WTC11 (cell line): Measurements from ENCODE around the gene CTNNA1. TPM values are rescaled to one million over a fixed set of nuclear protein-coding genes. Genes with fewer than 3 reads are reported as not detected.

Experiments used
- ATAC-seq: fragments of 200-7000 bp; cut with Tn5 transposase; 2 replicates; pipeline ENCODE4 v1.10.0; 2021; ENCODE audit warnings: mild to moderate bottlenecking, moderate library complexity
- CTCF ChIA-PET: fragments of 300-600 bp; sonication (Branson Sonifier 250); formaldehyde crosslinking; loops from one replicate; lab custom pipeline; 2021; ENCODE audit warnings: antibody characterized with exemption; lab: Charles Lee
- POLR2A ChIA-PET: fragments of 350-600 bp; sonication (Branson Sonifier 250); formaldehyde crosslinking; loops from one replicate; lab custom pipeline; 2021; ENCODE audit warnings: antibody characterized with exemption; lab: Charles Lee
- DNase-seq: peaks from one replicate; pipeline ENCODE4 v3.0.0; 2021; ENCODE audit warnings: low spot score
- H3K27ac Mint-ChIP-seq: 2 replicates; pipeline ENCODE4 v1.8.0; 2021; ENCODE audit warnings: mixed read lengths
- H3K27me3 Mint-ChIP-seq: 2 replicates; pipeline ENCODE4 v1.8.0; 2021; ENCODE audit warnings: low read depth, mild to moderate bottlenecking, moderate library complexity, mixed read lengths
- H3K36me3 Mint-ChIP-seq: 2 replicates; pipeline ENCODE4 v1.8.0; 2021; ENCODE audit warnings: mixed read lengths
- H3K4me1 Mint-ChIP-seq: 2 replicates; pipeline ENCODE4 v1.8.0; 2022; ENCODE audit warnings: mixed read lengths
- H3K4me3 Mint-ChIP-seq: 2 replicates; pipeline ENCODE4 v1.8.0; 2021; ENCODE audit warnings: mild to moderate bottlenecking, moderate library complexity, mixed read lengths
- H3K9me3 Mint-ChIP-seq: 2 replicates; pipeline ENCODE4 v1.8.0; 2021; ENCODE audit warnings: mixed read lengths
- CBFB ChIP-seq: sonication (generic); formaldehyde crosslinking; IDR thresholded peaks from 2 replicates; pipeline ENCODE4 v1.8.1; 2022; ENCODE audit warnings: mild to moderate bottlenecking, low read depth, missing genetic modification reagents
- ESRRA ChIP-seq: sonication (generic); formaldehyde crosslinking; IDR thresholded peaks from 2 replicates; pipeline ENCODE4 v1.8.1; 2022; ENCODE audit warnings: mild to moderate bottlenecking, missing genetic modification reagents, borderline replicate concordance
- FOXJ3 ChIP-seq: sonication (generic); formaldehyde crosslinking; IDR thresholded peaks from 2 replicates; pipeline ENCODE4 v1.9.0; 2021; ENCODE audit warnings: missing genetic modification reagents, mild to moderate bottlenecking, borderline replicate concordance
- IRF2 ChIP-seq: sonication (generic); formaldehyde crosslinking; IDR thresholded peaks from 2 replicates; pipeline ENCODE4 v1.8.0; 2022; ENCODE audit warnings: low read depth, missing genetic modification reagents, borderline replicate concordance
- MYBL2 ChIP-seq: sonication (generic); formaldehyde crosslinking; IDR thresholded peaks from 2 replicates; pipeline ENCODE4 v1.8.1; 2023; ENCODE audit warnings: mild to moderate bottlenecking, moderate library complexity, missing genetic modification reagents
- NFE2L1 ChIP-seq: sonication (generic); formaldehyde crosslinking; IDR thresholded peaks from 2 replicates; pipeline ENCODE4 v1.8.1; 2023; ENCODE audit warnings: missing genetic modification reagents
- OVOL2 ChIP-seq: fragments of 250-450 bp; sonication (Bioruptor Pico); IDR thresholded peaks from 2 replicates; pipeline ENCODE4 v1.9.0; 2021; ENCODE audit warnings: mild to moderate bottlenecking, borderline replicate concordance
- RELA ChIP-seq: sonication (generic); formaldehyde crosslinking; IDR thresholded peaks from 2 replicates; pipeline ENCODE4 v1.8.1; 2022; ENCODE audit warnings: missing genetic modification reagents, mild to moderate bottlenecking, borderline replicate concordance
- RORB ChIP-seq: fragments of 250-450 bp; sonication (Bioruptor Pico); IDR thresholded peaks from 2 replicates; pipeline ENCODE4 v1.9.0; 2021; ENCODE audit warnings: mild to moderate bottlenecking
- SMAD3 ChIP-seq: sonication (generic); formaldehyde crosslinking; IDR thresholded peaks from 2 replicates; pipeline ENCODE4 v1.8.0; 2022; ENCODE audit warnings: missing genetic modification reagents, mild to moderate bottlenecking, borderline replicate concordance
- SOX15 ChIP-seq: fragments of 250-450 bp; sonication (Bioruptor Pico); IDR thresholded peaks from 2 replicates; pipeline ENCODE4 v1.9.0; 2021; ENCODE audit warnings: mild to moderate bottlenecking
- TCF7 ChIP-seq: sonication (generic); formaldehyde crosslinking; IDR thresholded peaks from 2 replicates; pipeline ENCODE4 v1.8.0; 2022; ENCODE audit warnings: mild to moderate bottlenecking, low read depth, missing genetic modification reagents, moderate library complexity
- TEAD1 ChIP-seq: sonication (generic); formaldehyde crosslinking; IDR thresholded peaks from 2 replicates; pipeline ENCODE4 v1.8.0; 2022; ENCODE audit warnings: mild to moderate bottlenecking, missing genetic modification reagents
- TP53 ChIP-seq: sonication (generic); formaldehyde crosslinking; IDR thresholded peaks from 2 replicates; pipeline ENCODE4 v1.8.1; 2023; ENCODE audit warnings: mild to moderate bottlenecking, missing genetic modification reagents
- ZNF396 ChIP-seq: fragments of 250-450 bp; sonication (Bioruptor Pico); IDR thresholded peaks from 2 replicates; pipeline ENCODE4 v1.8.0; 2021; ENCODE audit warnings: mild to moderate bottlenecking, moderate library complexity, borderline replicate concordance
- ZNF423 ChIP-seq: fragments of 250-450 bp; sonication (Bioruptor Pico); IDR thresholded peaks from 2 replicates; pipeline ENCODE4 v2.1.2; 2022; ENCODE audit warnings: mild to moderate bottlenecking, moderate library complexity
- total RNA-seq: library from RNA; stranded (reverse); gene quantifications from 3 replicates; pipeline ENCODE4 v1.2.3, GENCODE V29; 2021
- TF ChIP-seq, protein P1 (sequence below): fragments of 250-450 bp; sonication (Bioruptor Pico); IDR thresholded peaks from 2 replicates; pipeline ENCODE4 v1.9.0; 2021; ENCODE audit warnings: mild to moderate bottlenecking, borderline replicate concordance
- TF ChIP-seq, protein P2 (sequence below): sonication (generic); formaldehyde crosslinking; IDR thresholded peaks from 2 replicates; pipeline ENCODE4 v1.8.1; 2022; ENCODE audit warnings: low read depth, mild to moderate bottlenecking, moderate library complexity, missing genetic modification reagents, borderline replicate concordance
- TF ChIP-seq, protein P3 (sequence below): sonication (generic); formaldehyde crosslinking; IDR thresholded peaks from 2 replicates; pipeline ENCODE4 v1.8.1; 2023; ENCODE audit warnings: mild to moderate bottlenecking, missing genetic modification reagents

Gene CTNNA1
- total RNA-seq, 1 experiment from 2014 or later: 309 TPM

DNA sequence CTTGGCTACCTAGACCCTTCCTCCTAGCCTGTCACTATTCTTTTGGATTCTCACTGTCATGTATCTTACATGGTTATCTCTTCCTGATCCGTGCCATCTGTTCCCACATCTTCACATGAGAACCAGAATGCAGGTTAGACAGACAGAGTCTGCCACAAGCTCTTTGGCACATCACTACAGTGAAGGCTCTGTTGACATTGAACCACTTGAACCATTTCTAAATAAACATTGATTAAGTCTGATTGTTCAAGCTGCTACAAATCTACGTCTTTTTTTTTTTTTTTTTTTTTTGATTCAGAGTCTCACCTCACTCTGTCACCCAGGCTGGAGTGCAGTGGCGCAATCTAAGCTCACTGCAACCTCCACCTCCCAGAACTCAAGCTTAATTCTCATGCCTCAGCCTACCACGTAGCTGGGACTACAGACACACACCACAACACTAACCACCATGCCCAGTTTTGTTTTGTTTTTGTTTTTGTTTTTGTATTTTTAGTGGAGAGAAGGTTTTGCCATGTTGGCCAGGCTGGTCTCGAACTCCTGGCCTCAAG lies 207.0 kb downstream of the CTNNA1 start:
- ChIA-PET POLR2A (no interaction called here), CTCF (no interaction called here)
- peaks cover 34% of the 10 kb centered on the region for H3K4me1 Mint-ChIP-seq
- no peak for ATAC-seq
- H3K4me3 Mint-ChIP-seq: no peak overlapping the region
- no peak for DNase-seq
- H3K9me3 Mint-ChIP-seq: no peaks in the 10 kb centered on the region
- H3K27me3 Mint-ChIP-seq: no peaks in the 10 kb centered on the region
- no peaks in the 10 kb centered on the region for H3K36me3 Mint-ChIP-seq
- no peak overlapping the region for H3K27ac Mint-ChIP-seq
- TF ChIP-seq ZNF396 (CRISPR knock-in tag): no peak
- TF ChIP-seq, all 79 proteins: peak for 0

DNA sequence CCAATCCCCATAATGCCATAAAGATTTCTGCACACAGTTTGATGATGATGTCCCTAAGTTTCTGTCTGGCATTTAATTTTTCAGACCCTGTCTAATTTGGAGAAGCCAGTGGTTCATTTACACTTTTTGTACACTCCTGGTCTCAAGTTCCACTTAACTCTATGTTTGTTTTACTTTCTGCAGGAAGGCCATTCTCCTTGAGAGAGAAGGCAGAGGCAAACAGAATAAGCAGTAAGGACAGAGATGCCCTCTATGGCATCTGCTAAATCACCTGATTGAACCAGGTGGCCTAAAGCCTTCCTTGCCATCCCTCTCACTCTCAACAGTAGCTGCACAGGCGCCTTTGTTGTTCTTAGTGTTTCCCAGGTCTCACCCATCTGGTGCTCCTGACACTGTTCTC lies 208.0 kb downstream of the CTNNA1 start:
- no peak overlapping the region for H3K4me3 Mint-ChIP-seq
- peaks cover 28% of the 10 kb centered on the region for H3K4me1 Mint-ChIP-seq
- H3K36me3 Mint-ChIP-seq: no peaks in the 10 kb centered on the region
- POLR2A ChIA-PET: no interaction called here
- ATAC-seq: no peak
- no peaks in the 10 kb centered on the region for H3K27me3 Mint-ChIP-seq
- no peak overlapping the region; the same call in 1 of the 2 replicates for H3K27ac Mint-ChIP-seq
- TF ChIP-seq SMAD3: no peak
- TF ChIP-seq CBFB (CRISPR knock-in tag): no peak
- TF ChIP-seq, protein P1, sequence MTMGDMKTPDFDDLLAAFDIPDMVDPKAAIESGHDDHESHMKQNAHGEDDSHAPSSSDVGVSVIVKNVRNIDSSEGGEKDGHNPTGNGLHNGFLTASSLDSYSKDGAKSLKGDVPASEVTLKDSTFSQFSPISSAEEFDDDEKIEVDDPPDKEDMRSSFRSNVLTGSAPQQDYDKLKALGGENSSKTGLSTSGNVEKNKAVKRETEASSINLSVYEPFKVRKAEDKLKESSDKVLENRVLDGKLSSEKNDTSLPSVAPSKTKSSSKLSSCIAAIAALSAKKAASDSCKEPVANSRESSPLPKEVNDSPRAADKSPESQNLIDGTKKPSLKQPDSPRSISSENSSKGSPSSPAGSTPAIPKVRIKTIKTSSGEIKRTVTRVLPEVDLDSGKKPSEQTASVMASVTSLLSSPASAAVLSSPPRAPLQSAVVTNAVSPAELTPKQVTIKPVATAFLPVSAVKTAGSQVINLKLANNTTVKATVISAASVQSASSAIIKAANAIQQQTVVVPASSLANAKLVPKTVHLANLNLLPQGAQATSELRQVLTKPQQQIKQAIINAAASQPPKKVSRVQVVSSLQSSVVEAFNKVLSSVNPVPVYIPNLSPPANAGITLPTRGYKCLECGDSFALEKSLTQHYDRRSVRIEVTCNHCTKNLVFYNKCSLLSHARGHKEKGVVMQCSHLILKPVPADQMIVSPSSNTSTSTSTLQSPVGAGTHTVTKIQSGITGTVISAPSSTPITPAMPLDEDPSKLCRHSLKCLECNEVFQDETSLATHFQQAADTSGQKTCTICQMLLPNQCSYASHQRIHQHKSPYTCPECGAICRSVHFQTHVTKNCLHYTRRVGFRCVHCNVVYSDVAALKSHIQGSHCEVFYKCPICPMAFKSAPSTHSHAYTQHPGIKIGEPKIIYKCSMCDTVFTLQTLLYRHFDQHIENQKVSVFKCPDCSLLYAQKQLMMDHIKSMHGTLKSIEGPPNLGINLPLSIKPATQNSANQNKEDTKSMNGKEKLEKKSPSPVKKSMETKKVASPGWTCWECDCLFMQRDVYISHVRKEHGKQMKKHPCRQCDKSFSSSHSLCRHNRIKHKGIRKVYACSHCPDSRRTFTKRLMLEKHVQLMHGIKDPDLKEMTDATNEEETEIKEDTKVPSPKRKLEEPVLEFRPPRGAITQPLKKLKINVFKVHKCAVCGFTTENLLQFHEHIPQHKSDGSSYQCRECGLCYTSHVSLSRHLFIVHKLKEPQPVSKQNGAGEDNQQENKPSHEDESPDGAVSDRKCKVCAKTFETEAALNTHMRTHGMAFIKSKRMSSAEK (CRISPR knock-in tag): no peak
- TF ChIP-seq, protein P2, sequence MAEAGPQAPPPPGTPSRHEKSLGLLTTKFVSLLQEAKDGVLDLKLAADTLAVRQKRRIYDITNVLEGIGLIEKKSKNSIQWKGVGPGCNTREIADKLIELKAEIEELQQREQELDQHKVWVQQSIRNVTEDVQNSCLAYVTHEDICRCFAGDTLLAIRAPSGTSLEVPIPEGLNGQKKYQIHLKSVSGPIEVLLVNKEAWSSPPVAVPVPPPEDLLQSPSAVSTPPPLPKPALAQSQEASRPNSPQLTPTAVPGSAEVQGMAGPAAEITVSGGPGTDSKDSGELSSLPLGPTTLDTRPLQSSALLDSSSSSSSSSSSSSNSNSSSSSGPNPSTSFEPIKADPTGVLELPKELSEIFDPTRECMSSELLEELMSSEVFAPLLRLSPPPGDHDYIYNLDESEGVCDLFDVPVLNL: no peak
- TF ChIP-seq ESRRA (CRISPR knock-in tag): no peak
- TF ChIP-seq SOX15 (CRISPR knock-in tag): no peak
- no peak for TF ChIP-seq ZNF423 (CRISPR knock-in tag)
- no peak for TF ChIP-seq RORB
- TF ChIP-seq NFE2L1 (CRISPR knock-in tag): no peak
- no peak for TF ChIP-seq MYBL2 (CRISPR knock-in tag)
- TF ChIP-seq TCF7 (CRISPR knock-in tag): no peak
- no peak for TF ChIP-seq TP53 (CRISPR knock-in tag)
- no peak for TF ChIP-seq TEAD1 (CRISPR knock-in tag)
- TF ChIP-seq, all 79 proteins: peak for 0
- DNase-seq: no peak
- H3K9me3 Mint-ChIP-seq: no peaks in the 10 kb centered on the region
- CTCF ChIA-PET: no interaction called here

DNA sequence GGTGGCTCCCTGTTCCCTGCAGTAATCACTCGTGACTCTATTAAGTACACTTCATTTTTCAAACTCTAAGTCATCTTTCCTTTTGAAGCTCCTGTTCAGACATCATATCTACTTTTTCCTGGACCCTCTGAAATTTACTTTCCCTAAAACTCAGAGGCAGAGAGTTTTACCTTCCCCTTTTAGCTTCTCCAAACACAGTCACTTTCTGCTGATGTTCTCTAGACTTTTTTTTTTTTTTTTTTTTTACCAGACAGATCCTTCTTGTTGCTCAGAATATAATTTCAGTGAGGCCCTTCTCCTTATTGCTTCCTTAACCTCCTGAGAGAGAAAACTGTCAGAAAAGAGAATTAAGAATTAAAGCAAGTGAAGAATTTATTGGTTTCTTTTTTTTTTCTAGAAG lies 208.5 kb downstream of the CTNNA1 start:
- Mint-ChIP-seq H3K27ac (no peak overlapping the region; the same call in 1 of the 2 replicates), H3K9me3 (no peaks in the 10 kb centered on the region), H3K4me1 (peaks cover 28% of the 10 kb centered on the region), H3K36me3 (no peaks in the 10 kb centered on the region), H3K4me3 (no peak overlapping the region), H3K27me3 (no peaks in the 10 kb centered on the region)
- TF ChIP-seq OVOL2 (CRISPR knock-in tag) (no peak), FOXJ3 (CRISPR knock-in tag) (no peak), IRF2 (CRISPR knock-in tag) (no peak), RELA (CRISPR knock-in tag) (no peak)
- TF ChIP-seq, protein P3, sequence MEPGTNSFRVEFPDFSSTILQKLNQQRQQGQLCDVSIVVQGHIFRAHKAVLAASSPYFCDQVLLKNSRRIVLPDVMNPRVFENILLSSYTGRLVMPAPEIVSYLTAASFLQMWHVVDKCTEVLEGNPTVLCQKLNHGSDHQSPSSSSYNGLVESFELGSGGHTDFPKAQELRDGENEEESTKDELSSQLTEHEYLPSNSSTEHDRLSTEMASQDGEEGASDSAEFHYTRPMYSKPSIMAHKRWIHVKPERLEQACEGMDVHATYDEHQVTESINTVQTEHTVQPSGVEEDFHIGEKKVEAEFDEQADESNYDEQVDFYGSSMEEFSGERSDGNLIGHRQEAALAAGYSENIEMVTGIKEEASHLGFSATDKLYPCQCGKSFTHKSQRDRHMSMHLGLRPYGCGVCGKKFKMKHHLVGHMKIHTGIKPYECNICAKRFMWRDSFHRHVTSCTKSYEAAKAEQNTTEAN (CRISPR knock-in tag): no peak
- DNase-seq (no peak), ATAC-seq (no peak)
- POLR2A ChIA-PET: no interaction called here
- CTCF ChIA-PET: interaction anchor here (0.8 to 2.1 kb wide), 2 partner anchors 8 to 15 kb away, joined by 3 to 7 read pairs; no protein-coding TSS in a partner anchor
